SU-DHL-6 (cell line): ENCODE measurements around the gene GATAD2B.

Experiments used
- EZH2phosphoT487 ChIP-seq: fragments of 200-600 bp; sonication (generic), shearing (Covaris generic); conservative IDR thresholded peaks from 2 replicates; pipeline ENCODE4 v1.6.1; 2018; ENCODE audit warnings: mild to moderate bottlenecking, antibody characterized with exemption, low read length, moderate library complexity, mixed read lengths
- TF ChIP-seq, protein P1 (sequence below): fragments of 200-600 bp; sonication (generic); IDR thresholded peaks from one replicate; pipeline ENCODE4 v1.5.1; 2017; ENCODE audit warnings: antibody characterized with exemption, mild to moderate bottlenecking, low read length, moderate library complexity; ENCODE audit not compliant: insufficient read depth, poor library complexity, severe bottlenecking

DNA sequence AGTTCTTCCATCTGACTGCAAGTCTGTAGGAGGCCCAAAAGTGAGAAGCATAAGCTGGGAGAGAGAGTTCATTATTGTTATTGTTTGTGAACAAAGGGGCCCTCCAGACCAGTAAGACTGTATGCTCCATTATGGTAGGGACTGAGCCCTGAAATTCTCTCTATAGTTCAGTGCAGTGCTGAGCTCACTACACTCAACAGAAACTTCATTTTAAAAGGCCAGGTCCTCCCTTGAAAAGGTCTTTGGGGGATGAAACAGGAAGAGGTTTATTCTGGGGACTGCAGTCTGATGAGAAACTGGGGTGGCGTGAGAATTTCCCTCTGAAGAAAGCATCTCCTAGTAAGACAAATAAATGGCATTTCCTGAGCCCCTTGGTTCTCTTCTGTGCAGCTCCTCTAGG, 5.5 kb upstream of the GATAD2B start:
- TF ChIP-seq, protein P1, sequence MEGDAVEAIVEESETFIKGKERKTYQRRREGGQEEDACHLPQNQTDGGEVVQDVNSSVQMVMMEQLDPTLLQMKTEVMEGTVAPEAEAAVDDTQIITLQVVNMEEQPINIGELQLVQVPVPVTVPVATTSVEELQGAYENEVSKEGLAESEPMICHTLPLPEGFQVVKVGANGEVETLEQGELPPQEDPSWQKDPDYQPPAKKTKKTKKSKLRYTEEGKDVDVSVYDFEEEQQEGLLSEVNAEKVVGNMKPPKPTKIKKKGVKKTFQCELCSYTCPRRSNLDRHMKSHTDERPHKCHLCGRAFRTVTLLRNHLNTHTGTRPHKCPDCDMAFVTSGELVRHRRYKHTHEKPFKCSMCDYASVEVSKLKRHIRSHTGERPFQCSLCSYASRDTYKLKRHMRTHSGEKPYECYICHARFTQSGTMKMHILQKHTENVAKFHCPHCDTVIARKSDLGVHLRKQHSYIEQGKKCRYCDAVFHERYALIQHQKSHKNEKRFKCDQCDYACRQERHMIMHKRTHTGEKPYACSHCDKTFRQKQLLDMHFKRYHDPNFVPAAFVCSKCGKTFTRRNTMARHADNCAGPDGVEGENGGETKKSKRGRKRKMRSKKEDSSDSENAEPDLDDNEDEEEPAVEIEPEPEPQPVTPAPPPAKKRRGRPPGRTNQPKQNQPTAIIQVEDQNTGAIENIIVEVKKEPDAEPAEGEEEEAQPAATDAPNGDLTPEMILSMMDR = no peak
- no peak for TF ChIP-seq EZH2phosphoT487
